Activated T-cell treated with anti-CD3 and anti-CD28 coated beads, Interleukin-2, amount 50 U/mL, for 24 hours (primary cell): ENCODE measurements around the gene TRIM68.

ENCODE experiments used
- DNase-seq: peaks from one replicate; pipeline ENCODE4 v3.0.0-alpha.2; 2020
- H3K27ac Mint-ChIP-seq: 2 replicates; pipeline ENCODE4 v1.8.0; 2020; ENCODE audit warnings: mild to moderate bottlenecking, mixed read lengths
- H3K27me3 Mint-ChIP-seq: 2 replicates; pipeline ENCODE4 v1.8.0; 2020; ENCODE audit warnings: mixed read lengths
- H3K36me3 Mint-ChIP-seq: 2 replicates; pipeline ENCODE4 v1.8.0; 2020; ENCODE audit warnings: low read depth, mixed read lengths
- H3K4me1 Mint-ChIP-seq: 2 replicates; pipeline ENCODE4 v1.8.0; 2020; ENCODE audit warnings: low read depth, mixed read lengths
- H3K4me3 Mint-ChIP-seq: 2 replicates; pipeline ENCODE4 v1.8.0; 2020; ENCODE audit warnings: mild to moderate bottlenecking, moderate library complexity, mixed read lengths
- H3K9me3 Mint-ChIP-seq: 2 replicates; pipeline ENCODE4 v1.8.0; 2020; ENCODE audit warnings: mixed read lengths

TRIM68 gene

DNA sequence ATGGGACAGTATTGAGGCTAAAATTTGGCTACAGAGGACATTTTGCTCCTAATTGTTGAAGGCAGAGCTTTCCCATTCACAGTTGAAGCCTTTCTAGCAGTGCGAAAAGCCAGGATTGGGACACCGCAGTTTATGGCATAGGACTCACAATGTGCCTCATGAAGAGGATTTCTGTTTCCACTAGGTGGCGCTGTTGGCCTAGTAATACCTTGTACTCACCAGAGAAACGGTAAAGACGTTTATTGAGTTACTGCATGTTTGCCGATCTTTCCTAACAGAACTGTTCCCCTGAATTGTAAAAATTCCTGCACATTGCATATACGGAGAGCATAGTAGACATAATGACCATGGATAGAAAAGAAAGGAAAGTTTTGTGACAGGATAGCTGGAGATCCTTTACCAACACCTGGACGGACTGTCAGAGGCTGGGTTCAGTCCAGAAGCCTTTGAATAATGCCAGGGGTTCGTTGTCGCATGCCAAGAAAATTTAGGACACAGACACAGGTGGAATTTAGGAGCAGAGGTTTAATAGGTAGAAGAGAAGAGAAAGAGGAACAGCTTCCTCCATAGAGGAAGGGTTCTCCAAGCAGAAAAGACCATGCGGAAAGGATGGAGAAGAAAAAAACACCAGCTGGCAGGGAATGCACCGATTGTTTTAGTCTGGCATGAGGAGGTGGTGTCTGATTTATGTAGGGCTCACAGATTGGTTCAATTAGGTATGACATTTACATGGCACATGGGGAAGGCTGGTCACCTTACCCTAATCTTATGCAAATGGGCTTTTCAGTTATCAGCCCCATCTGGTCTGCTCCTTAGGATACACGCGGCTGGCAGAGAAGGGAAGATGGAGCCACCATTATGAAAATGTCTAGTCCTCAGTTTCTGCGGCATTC is 18.4 kb upstream of the TRIM68 start:
- H3K4me3 Mint-ChIP-seq = no peak overlapping the region
- no peaks in the 10 kb centered on the region for H3K4me1 Mint-ChIP-seq
- peaks cover 53% of the 10 kb centered on the region for H3K27me3 Mint-ChIP-seq
- H3K9me3 Mint-ChIP-seq = peaks cover 17% of the 10 kb centered on the region
- H3K36me3 Mint-ChIP-seq = peaks cover 3% of the 10 kb centered on the region
- no peak overlapping the region for H3K27ac Mint-ChIP-seq
- DNase-seq = no peak

DNA sequence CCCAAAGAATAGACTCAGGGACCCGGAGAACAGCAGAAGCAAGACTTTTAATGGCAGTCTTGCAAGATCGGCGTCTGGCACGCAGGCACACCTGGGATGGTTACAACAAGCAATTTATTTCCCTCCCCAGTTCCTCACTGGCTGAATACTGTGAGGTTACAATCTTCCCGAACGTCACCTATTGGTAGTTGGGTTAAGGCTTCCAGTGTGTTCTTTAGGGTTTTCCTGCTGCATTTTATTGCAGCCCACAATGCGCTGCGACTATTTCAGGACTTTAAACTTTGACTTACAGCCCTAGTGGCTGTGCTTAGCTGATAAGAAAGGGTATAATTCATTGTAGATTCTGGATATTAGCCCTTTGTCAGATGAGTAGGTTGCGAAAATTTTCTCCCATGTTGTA is 11.5 kb upstream of the TRIM68 start:
- Mint-ChIP-seq H3K4me3 (no peak overlapping the region), H3K4me1 (no peaks in the 10 kb centered on the region), H3K36me3 (no peaks in the 10 kb centered on the region), H3K27me3 (peaks cover 28% of the 10 kb centered on the region), H3K9me3 (no peaks in the 10 kb centered on the region), H3K27ac (no peak overlapping the region)
- DNase-seq = no peak

DNA sequence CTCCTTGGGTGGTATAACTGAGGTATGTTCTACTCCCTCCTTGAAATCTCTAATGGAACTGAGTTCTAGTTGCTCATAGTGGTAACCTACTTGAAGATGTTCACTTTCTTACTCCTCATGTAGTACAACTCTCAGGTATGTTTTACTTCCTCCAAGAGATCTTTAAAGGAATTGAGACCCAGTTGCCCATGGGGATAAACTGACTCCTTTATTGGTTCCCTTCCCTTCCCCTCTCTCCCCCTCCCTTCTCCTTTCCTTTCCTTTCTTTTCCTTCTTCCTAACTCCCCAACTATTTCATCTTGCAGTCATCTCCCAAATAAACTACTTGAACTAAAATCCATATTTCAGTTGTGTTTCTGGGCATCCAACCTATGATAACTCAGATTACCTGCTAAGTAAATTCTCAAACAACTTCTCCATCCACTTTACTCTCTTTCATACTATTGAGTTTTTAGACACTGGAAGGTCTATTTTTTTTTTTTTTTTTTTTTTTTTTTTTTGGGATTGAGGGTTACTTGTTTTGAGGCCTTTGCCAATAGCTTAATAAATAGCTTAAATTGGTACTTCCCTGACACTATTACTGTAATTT is 7.9 kb upstream of the TRIM68 start:
- Mint-ChIP-seq H3K27me3 (peaks cover 20% of the 10 kb centered on the region), H3K4me1 (no peaks in the 10 kb centered on the region), H3K27ac (no peak overlapping the region), H3K4me3 (no peak overlapping the region), H3K36me3 (no peaks in the 10 kb centered on the region), H3K9me3 (no peaks in the 10 kb centered on the region)
- DNase-seq = no peak

DNA sequence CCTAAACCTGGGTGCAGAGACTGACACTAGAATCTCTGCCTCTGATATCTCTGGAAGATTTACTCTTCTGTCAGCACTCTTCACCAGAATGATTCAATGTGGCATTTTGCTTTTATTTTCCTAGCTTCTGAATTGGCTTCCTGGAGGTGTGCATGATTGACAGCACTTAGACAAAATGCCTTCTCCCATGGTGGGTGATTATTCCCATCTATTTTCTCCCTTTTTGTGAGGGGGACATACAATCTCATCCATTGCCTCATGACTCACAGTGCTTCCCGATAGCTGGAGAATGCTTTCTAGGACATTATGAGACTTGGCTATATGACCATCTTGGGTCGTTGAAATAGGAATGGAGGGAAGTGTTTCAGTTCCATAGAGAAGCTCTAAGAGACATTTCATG is 4.0 kb upstream of the TRIM68 start:
- peaks cover 2% of the 10 kb centered on the region for H3K27me3 Mint-ChIP-seq
- peaks cover 28% of the 10 kb centered on the region for H3K4me1 Mint-ChIP-seq
- H3K36me3 Mint-ChIP-seq = peaks cover 5% of the 10 kb centered on the region
- no peak overlapping the region for H3K27ac Mint-ChIP-seq
- H3K9me3 Mint-ChIP-seq = no peaks in the 10 kb centered on the region
- DNase-seq = no peak
- H3K4me3 Mint-ChIP-seq = no peak overlapping the region

DNA sequence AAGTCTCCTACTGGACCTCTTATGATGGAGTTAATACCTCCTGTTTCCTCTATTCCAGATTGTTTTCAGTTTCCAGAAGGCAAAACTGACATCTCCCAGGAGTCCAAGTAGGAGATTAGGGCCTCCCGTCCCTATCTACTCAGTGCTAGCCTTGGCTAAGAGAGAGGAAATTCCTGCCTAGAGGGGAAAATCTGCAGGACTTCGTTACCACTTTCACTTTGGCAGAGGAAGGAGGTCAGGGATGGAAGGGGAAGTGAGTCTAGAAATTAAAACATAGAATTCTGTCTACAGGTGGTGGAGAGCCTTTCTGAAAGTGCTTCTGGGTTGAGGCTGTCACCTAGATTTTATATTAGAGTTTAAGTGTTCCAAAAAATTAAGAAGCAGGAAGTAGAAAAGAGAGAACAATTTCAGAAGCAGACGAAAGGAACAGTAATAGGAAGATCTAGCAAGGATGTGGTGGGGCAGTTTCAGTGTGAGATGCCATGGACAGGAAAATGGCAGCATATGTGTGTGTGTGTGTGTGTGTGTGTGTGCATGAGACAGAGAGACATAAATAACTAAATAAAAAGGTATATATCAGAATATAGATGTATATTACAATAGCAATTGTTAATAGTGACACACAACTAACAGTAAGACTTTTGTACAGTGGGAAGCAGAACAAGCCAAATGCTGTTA is 2.4 kb upstream of the TRIM68 start:
- DNase-seq = no peak
- Mint-ChIP-seq H3K27ac (peak overlapping the region; percentile 73), H3K27me3 (no peaks in the 10 kb centered on the region), H3K36me3 (peaks cover 5% of the 10 kb centered on the region), H3K4me1 (peaks cover 40% of the 10 kb centered on the region), H3K9me3 (no peaks in the 10 kb centered on the region), H3K4me3 (peak overlapping the region; percentile 62)

DNA sequence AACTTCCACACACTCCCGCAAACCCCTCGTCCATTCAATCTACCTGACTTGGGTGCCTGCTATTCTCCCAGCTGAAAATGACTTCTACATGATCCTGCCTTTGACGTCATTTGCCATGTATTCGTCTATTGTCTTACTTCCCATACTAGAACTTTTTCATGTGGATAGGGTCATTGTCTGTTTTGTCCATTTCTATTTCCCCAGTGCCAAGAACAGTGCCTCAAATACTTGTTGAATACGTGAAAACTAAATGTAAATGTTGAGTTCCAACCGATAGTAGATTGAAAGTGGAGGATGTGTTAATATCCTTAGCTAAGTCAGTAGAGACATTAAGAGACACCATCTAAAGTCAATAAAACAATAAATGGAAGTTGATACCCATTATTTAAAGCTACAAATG is 935 bp downstream of the TRIM68 start:
- peaks cover 46% of the 10 kb centered on the region for H3K4me1 Mint-ChIP-seq
- peaks cover 35% of the 10 kb centered on the region for H3K36me3 Mint-ChIP-seq
- no peaks in the 10 kb centered on the region for H3K27me3 Mint-ChIP-seq
- no peaks in the 10 kb centered on the region for H3K9me3 Mint-ChIP-seq
- no peak for DNase-seq
- H3K27ac Mint-ChIP-seq = peak overlapping the region; percentile 95
- H3K4me3 Mint-ChIP-seq = peak overlapping the region; percentile 92

DNA sequence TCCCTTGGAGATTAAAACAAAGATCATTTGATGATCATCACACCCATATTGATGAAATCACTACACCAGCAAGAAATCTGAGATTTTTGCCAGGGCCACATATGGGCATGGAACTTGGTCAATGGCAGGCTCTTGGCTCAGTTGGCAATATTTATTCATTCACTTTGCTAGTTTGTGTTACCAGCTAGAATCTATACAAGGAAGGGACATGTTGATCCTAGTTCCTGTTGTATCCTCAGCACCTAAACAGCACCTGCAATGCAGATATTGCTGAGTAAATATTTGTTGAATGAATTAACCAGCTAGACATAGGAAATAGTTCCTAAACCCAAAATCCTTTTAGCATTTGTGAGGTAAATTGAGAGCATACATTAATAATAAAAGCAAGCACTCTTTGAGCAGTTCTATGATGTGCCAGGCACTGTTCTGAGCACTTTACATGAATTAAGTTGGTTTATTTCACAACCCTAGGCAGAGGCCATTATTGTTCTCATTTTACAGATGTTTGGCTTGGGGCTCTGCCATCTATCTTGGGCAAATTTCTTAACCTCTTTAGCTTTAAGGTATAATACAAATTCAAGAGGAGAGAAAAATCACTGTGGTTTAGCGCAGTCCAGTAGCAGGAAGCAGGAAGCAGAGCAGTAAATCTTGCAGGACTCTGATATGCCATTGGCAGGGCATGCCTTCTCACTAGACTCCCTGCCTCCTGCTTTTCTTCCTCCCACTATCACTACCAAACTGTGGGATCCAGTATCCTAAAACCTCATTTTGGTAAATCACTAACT is 1.6 kb downstream of the TRIM68 start:
- Mint-ChIP-seq H3K27me3 (no peaks in the 10 kb centered on the region), H3K4me1 (peaks cover 46% of the 10 kb centered on the region), H3K27ac (peak overlapping the region; percentile 95), H3K4me3 (peak overlapping the region; percentile 92), H3K9me3 (no peaks in the 10 kb centered on the region), H3K36me3 (peaks cover 41% of the 10 kb centered on the region)
- DNase-seq = no peak

DNA sequence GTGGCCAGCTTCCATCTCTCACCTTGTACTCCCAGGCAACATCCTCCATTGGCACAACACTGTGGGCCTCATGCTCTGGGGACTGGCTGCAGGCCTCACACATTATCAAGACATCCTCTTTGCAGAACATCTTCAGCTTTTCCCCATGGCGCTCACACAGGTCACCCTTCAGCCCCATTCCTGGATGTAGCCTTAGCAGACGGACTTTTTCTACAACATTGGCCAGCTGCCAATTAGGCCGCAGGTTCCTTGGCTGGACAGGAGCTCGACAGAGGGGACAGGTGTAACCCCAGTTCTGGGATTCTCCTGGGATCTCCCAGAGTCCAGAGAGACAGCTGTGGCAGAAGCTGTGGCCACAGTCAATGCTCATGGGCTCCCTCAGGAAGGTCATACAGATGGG is 3.0 kb downstream of the TRIM68 start:
- Mint-ChIP-seq H3K4me1 (peaks cover 40% of the 10 kb centered on the region), H3K27me3 (no peaks in the 10 kb centered on the region), H3K36me3 (peaks cover 55% of the 10 kb centered on the region), H3K27ac (no peak overlapping the region), H3K4me3 (no peak overlapping the region), H3K9me3 (no peaks in the 10 kb centered on the region)
- no peak for DNase-seq

DNA sequence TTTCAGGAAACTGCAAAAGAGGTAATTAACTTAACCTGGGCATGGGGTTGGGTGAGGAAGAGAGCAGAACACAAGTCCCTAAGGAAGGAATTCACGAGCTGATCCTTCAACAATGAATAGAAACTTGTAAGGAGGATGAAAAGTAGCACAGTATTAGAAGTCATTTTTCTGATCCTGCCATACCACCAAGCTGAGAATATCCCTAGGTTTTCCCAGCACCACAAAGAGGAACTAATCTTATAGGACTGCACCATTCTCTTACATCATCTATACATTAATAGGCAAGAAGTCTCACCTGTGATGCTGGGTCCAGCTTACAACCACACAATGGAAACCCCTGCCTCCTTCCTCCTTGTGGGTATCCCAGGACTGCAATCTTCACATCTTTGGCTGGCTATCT is 14.3 kb downstream of the TRIM68 start, which contains the start of gene OR52I1:
OR52I1 (plus strand) TSS at position 301 of the 400 bp plus-strand sequence; CDS start at position 301, 0 bp downstream.
- no peaks in the 10 kb centered on the region for H3K9me3 Mint-ChIP-seq
- peaks cover 30% of the 10 kb centered on the region for H3K36me3 Mint-ChIP-seq
- no peak within 1 kb of the TSS for H3K4me3 Mint-ChIP-seq
- no peaks in the 10 kb centered on the region for H3K4me1 Mint-ChIP-seq
- no peak within 1 kb of the TSS for H3K27ac Mint-ChIP-seq
- DNase-seq = no peak
- no peaks in the 10 kb centered on the region for H3K27me3 Mint-ChIP-seq

DNA sequence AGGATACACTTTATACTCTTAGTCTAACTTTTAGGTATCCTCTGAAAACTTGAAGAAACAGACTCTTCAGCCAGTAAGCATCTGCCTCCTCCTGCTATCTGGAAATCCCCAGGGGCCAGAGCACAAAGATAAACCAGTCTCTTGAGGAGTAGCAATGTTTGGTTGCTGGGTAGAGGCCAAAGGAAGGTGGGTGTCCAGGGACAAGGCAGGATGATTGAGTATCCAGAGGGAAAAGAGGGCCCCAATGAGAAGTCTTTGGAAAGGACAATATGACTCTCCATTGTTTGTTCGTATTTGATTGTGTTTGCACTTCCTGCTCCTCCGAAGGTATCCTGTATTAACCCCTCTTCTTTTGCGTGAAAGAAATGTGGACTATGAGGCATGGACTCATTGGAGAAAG is 19.0 kb downstream of the TRIM68 start:
- DNase-seq = no peak
- Mint-ChIP-seq H3K4me3 (no peak overlapping the region), H3K9me3 (no peaks in the 10 kb centered on the region), H3K27ac (no peak overlapping the region), H3K36me3 (no peaks in the 10 kb centered on the region), H3K4me1 (no peaks in the 10 kb centered on the region), H3K27me3 (peaks cover 15% of the 10 kb centered on the region)

DNA sequence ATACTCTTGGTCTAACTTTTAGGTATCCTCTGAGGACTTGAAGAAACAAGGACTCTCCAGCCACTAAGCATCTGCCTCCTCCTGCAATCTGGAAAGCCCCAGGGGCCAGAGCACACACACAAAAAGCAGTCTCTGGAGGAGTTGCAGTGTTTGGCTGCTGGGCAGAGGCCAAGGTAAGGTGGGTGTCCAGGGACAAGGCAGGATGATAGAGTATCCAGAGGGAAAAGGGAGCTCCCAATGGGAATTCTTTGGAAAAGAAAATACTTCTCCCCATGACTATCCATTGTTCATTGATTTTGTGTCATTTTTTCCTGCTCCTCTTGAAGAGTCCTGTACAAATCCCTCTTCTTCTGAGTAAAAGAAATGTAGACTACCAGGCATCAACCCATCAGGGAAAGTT is 26.6 kb downstream of the TRIM68 start, which contains the start of gene OR52I2:
OR52I2 (plus strand) TSS at position 301 of the 400 bp plus-strand sequence.
- H3K36me3 Mint-ChIP-seq = no peaks in the 10 kb centered on the region
- peaks cover 49% of the 10 kb centered on the region for H3K27me3 Mint-ChIP-seq
- H3K4me3 Mint-ChIP-seq = no peak within 1 kb of the TSS
- H3K27ac Mint-ChIP-seq = no peak within 1 kb of the TSS
- H3K4me1 Mint-ChIP-seq = no peaks in the 10 kb centered on the region
- DNase-seq = no peak
- no peaks in the 10 kb centered on the region for H3K9me3 Mint-ChIP-seq

DNA sequence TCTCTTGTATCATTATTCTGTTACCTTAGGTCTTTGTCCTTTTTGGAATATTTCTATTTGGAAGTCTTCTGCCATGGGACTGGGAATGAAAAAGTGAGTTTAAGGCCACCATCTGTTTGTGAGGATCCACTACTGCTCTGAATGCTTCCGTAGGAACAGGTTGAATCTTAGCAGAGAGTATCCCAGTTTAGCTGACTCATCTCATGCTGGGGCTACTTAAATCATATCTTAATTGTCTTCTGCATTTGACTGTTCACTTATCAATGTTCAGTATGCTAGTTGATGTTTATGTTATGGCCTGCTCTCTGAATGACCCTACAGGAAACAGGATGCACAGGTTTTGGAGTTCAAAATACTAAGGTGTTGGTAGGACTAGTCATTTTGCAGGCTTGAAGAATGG is 27.9 kb downstream of the TRIM68 start:
- DNase-seq = no peak
- H3K27ac Mint-ChIP-seq = no peak overlapping the region
- no peaks in the 10 kb centered on the region for H3K36me3 Mint-ChIP-seq
- no peak overlapping the region for H3K4me3 Mint-ChIP-seq
- peaks cover 51% of the 10 kb centered on the region for H3K27me3 Mint-ChIP-seq
- H3K9me3 Mint-ChIP-seq = no peaks in the 10 kb centered on the region
- H3K4me1 Mint-ChIP-seq = peaks cover 5% of the 10 kb centered on the region

DNA sequence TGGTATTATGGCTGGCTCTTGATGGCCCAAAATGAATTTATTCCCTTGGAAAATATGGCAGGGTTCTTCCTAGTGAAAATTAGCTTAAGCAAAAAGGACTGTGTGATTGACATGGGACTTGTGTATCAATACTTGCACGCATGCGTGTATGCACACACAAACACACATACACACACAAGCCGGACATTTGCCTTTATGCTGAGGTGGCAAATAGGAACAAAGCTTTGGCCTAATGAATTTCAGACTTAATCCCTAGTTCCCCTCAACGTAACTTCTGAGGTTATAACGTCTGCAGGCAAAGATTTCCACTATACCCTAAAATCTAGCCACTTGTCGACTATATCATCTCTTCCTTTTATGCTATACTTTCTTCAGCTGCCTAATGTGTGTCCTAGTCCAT is 29.4 kb downstream of the TRIM68 start:
- peaks cover 41% of the 10 kb centered on the region for H3K27me3 Mint-ChIP-seq
- H3K36me3 Mint-ChIP-seq = no peaks in the 10 kb centered on the region
- DNase-seq = no peak
- H3K27ac Mint-ChIP-seq = no peak overlapping the region
- peaks cover 5% of the 10 kb centered on the region for H3K4me1 Mint-ChIP-seq
- no peak overlapping the region for H3K4me3 Mint-ChIP-seq
- H3K9me3 Mint-ChIP-seq = no peaks in the 10 kb centered on the region

DNA sequence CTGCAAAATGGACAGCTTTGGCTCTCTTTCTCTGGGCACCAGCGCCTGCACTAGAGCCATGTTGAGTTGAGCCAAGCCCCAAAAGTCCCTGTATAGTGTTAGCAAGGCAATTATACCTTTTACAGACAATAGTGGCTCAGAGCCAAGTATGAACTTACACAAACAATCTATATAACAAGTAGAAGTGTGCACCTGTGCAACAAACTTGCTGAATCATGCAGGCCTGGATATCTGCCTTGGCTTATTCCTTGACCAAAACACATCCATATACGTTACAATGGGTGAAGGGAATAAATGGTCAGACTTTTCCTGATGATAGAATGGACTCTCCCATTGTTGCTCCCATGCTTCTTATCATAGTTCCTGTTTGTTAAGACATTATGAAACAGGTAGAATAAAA is 30.3 kb downstream of the TRIM68 start:
- peaks cover 5% of the 10 kb centered on the region for H3K4me1 Mint-ChIP-seq
- H3K27me3 Mint-ChIP-seq = peaks cover 36% of the 10 kb centered on the region
- no peak overlapping the region for H3K4me3 Mint-ChIP-seq

More for the DNA sequence above, 30.3 kb downstream of the TRIM68 start:
- H3K36me3 Mint-ChIP-seq = no peaks in the 10 kb centered on the region
- no peaks in the 10 kb centered on the region for H3K9me3 Mint-ChIP-seq
- DNase-seq = no peak
- no peak overlapping the region for H3K27ac Mint-ChIP-seq
